GM23338 (cell line): ENCODE results near the gene C3orf85. TPM values are rescaled to one million over a fixed set of nuclear protein-coding genes. Genes with fewer than 3 reads are reported as not detected.

Source experiments
- ATAC-seq: fragments of 200-7000 bp; cut with Tn5 transposase; 3 replicates; pipeline ENCODE4 v1.9.1; 2020
- DNase-seq: peaks from one replicate; pipeline ENCODE4 v3.0.0-alpha.2; 2015; ENCODE audit warnings: low spot score
- H2AFZ ChIP-seq: fragments of 200-600 bp; sonication (generic); 2 replicates; pipeline ENCODE4 v1.8.0; 2016; ENCODE audit warnings: antibody characterized with exemption, mild to moderate bottlenecking, moderate library complexity
- H3F3A ChIP-seq: fragments of 200-600 bp; sonication (generic); replicated peaks from 2 replicates; pipeline ENCODE4 v1.8.0; 2017; ENCODE audit warnings: antibody characterized with exemption, mixed run types, low read depth
- H3K27ac ChIP-seq: fragments of 200-600 bp; sonication (generic); 2 replicates; pipeline ENCODE4 v1.6.1; 2016; ENCODE audit warnings: low read depth
- H3K27me3 ChIP-seq: fragments of 200-600 bp; sonication (generic); 2 replicates; pipeline ENCODE4 v1.8.0; 2016; ENCODE audit warnings: mild to moderate bottlenecking, mixed run types, moderate library complexity; ENCODE audit not compliant: insufficient read depth
- H3K36me3 ChIP-seq: fragments of 200-600 bp; sonication (generic); 2 replicates; pipeline ENCODE4 v1.8.0; 2016; ENCODE audit warnings: mild to moderate bottlenecking; ENCODE audit not compliant: insufficient read depth
- H3K4me1 ChIP-seq: fragments of 200-600 bp; sonication (generic); 2 replicates; pipeline ENCODE4 v1.8.0; 2016; ENCODE audit warnings: mild to moderate bottlenecking, moderate library complexity; ENCODE audit not compliant: insufficient read depth
- H3K4me2 ChIP-seq: fragments of 200-600 bp; sonication (generic); 2 replicates; pipeline ENCODE4 v1.7.1; 2017; ENCODE audit warnings: mixed run types
- H3K4me3 ChIP-seq: fragments of 200-600 bp; sonication (generic); 2 replicates; pipeline ENCODE4 v1.6.1; 2016; ENCODE audit warnings: mixed run types
- H3K79me2 ChIP-seq: fragments of 200-600 bp; sonication (generic); replicated peaks from 2 replicates; pipeline ENCODE4 v1.8.0; 2017; ENCODE audit warnings: mild to moderate bottlenecking; ENCODE audit not compliant: insufficient read depth
- H3K9me2 ChIP-seq: fragments of 200-600 bp; sonication (generic); 2 replicates; pipeline ENCODE4 v1.8.0; 2017; ENCODE audit not compliant: insufficient read depth
- H4K20me1 ChIP-seq: fragments of 200-600 bp; sonication (generic); replicated peaks from 2 replicates; pipeline ENCODE4 v1.8.0; 2017; ENCODE audit warnings: mild to moderate bottlenecking; ENCODE audit not compliant: insufficient read depth
- H3K27ac Mint-ChIP-seq: 2 replicates; pipeline ENCODE4 v1.8.0; 2020; ENCODE audit warnings: inconsistent platforms, mild to moderate bottlenecking, moderate library complexity, mixed read lengths
- H3K27me3 Mint-ChIP-seq: 3 replicates; pipeline ENCODE4 v1.8.0; 2022; ENCODE audit warnings: low read depth, mild to moderate bottlenecking, moderate library complexity, mixed read lengths, inconsistent platforms; ENCODE audit not compliant: insufficient read depth, poor library complexity
- H3K36me3 Mint-ChIP-seq: 3 replicates; pipeline ENCODE4 v1.8.0; 2021; ENCODE audit warnings: low read depth, mild to moderate bottlenecking, inconsistent platforms, moderate library complexity, mixed read lengths
- H3K4me1 Mint-ChIP-seq: 3 replicates; pipeline ENCODE4 v1.8.0; 2020; ENCODE audit warnings: mild to moderate bottlenecking, inconsistent platforms, mixed read lengths
- H3K4me3 Mint-ChIP-seq: 3 replicates; pipeline ENCODE4 v1.8.0; 2021; ENCODE audit warnings: moderate library complexity, mild to moderate bottlenecking, inconsistent platforms, mixed read lengths
- H3K9me3 Mint-ChIP-seq: 3 replicates; pipeline ENCODE4 v1.8.0; 2020; ENCODE audit warnings: moderate library complexity, mild to moderate bottlenecking, inconsistent platforms, mixed read lengths
- CREB1 ChIP-seq: fragments of 250-450 bp; sonication (Bioruptor Pico); IDR thresholded peaks from 2 replicates; pipeline ENCODE4 v1.5.0; 2020; ENCODE audit warnings: low read depth, mild to moderate bottlenecking, moderate library complexity
- EZH2 ChIP-seq: fragments of 200-600 bp; sonication (generic); IDR thresholded peaks from one replicate; pipeline ENCODE4 v1.8.0; 2017; ENCODE audit warnings: antibody characterized with exemption, mild to moderate bottlenecking, low read depth; ENCODE audit not compliant: unreplicated experiment
- EZH2phosphoT487 ChIP-seq: fragments of 200-600 bp; sonication (generic); IDR thresholded peaks from one replicate; pipeline ENCODE4 v1.8.1; 2018; ENCODE audit warnings: antibody characterized with exemption; ENCODE audit not compliant: unreplicated experiment
- JUNB ChIP-seq: IDR thresholded peaks from one replicate; pipeline ENCODE4 v1.6.1; 2016; ENCODE audit warnings: antibody characterized with exemption; ENCODE audit not compliant: unreplicated experiment
- NANOG ChIP-seq: IDR thresholded peaks from 2 replicates; pipeline ENCODE4 v1.6.1; 2016; ENCODE audit warnings: antibody characterized with exemption, borderline replicate concordance
- ZNF331 ChIP-seq: fragments of 250-450 bp; sonication (Bioruptor Pico); IDR thresholded peaks from 2 replicates; pipeline ENCODE4 v1.5.0; 2020; ENCODE audit warnings: low read depth, mild to moderate bottlenecking, moderate library complexity
- ZNF462 ChIP-seq: fragments of 250-450 bp; sonication (Bioruptor Pico); IDR thresholded peaks from 2 replicates; pipeline ENCODE4 v1.5.0; 2020; ENCODE audit warnings: mild to moderate bottlenecking, moderate library complexity
- polyA plus RNA-seq: library from polyadenylated mRNA; unstranded; fragments of >200 nt; fragmentation: Nextera tagmentation; extraction: Ambion mirVana; gene quantifications from 2 replicates; pipeline ENCODE4 v1.2.1, GENCODE V29; 2016
- total RNA-seq: library from RNA; depleted of rRNA; stranded (reverse); fragments of >200 nt; shearing (Covaris generic); gene quantifications from 2 replicates; pipeline ENCODE4 v1.2.3, GENCODE V29; 2014
- TF ChIP-seq, protein P1 (sequence below): IDR thresholded peaks from one replicate; pipeline ENCODE4 v1.6.1; 2018; ENCODE audit warnings: antibody characterized with exemption; ENCODE audit not compliant: unreplicated experiment
- TF ChIP-seq, protein P2 (sequence below), 2 experiments: fragments of 200-600 bp in 1 of 2; sonication (generic) in 1 of 2; conservative IDR thresholded peaks; 2 replicates each; pipeline versions ENCODE4 v1.5.1 to v1.6.1; 2016 to 2017; ENCODE audit warnings: antibody characterized with exemption in 2 of 2, low read depth in 2 of 2, mild to moderate bottlenecking in 2 of 2, moderate library complexity in 1 of 2

The C3orf85 gene
- total and polyA plus RNA-seq, 2 experiments from 2014 or later: not detected

DNA sequence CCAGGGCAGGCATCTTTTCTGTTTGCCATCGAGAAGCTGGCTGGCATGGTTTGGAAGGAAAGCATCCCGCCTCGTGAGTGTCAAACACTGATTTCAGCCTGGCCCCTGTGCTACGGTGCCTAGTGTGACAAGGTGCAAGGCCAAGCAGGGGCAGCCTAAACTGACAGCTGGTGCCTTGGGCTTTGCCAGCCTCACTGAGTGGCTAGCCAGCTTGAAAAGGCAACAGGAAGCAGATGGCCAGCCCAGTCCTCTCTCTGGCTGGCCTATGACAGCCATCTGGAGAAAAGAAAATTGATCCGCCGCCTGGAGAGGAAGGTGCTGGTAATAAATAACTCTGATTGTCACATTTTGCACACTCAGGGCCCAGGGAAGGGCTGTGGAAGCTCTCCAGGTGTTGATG lies 52.2 kb downstream of the C3orf85 start:
- Mint-ChIP-seq H3K4me3 (no peak overlapping the region), H3K36me3 (no peaks in the 10 kb centered on the region; the same call in 2 of the 3 replicates), H3K9me3 (no peaks in the 10 kb centered on the region; the same call in 2 of the 3 replicates), H3K27me3 (peaks cover 9% of the 10 kb centered on the region), H3K27ac (no peak overlapping the region), H3K4me1 (peaks cover 17% of the 10 kb centered on the region)
- no peaks in the 10 kb centered on the region for H3K36me3 ChIP-seq
- DNase-seq: no peak
- H4K20me1 ChIP-seq: no peaks in the 10 kb centered on the region
- TF ChIP-seq EZH2 (no peak), EZH2phosphoT487 (no peak)
- H3K4me2 ChIP-seq: no peak overlapping the region
- no peaks in the 10 kb centered on the region for H3K79me2 ChIP-seq
- H3K4me3 ChIP-seq: no peak overlapping the region
- peak overlapping the region; percentile 59 for H2AFZ ChIP-seq
- no peak for ATAC-seq
- no peak overlapping the region for H3K27ac ChIP-seq
- H3F3A ChIP-seq: no peaks in the 10 kb centered on the region
- H3K27me3 ChIP-seq: no peaks in the 10 kb centered on the region
- no peaks in the 10 kb centered on the region; the same call in 1 of the 2 replicates for H3K9me2 ChIP-seq
- H3K4me1 ChIP-seq: peaks cover 7% of the 10 kb centered on the region; the same call in 1 of the 2 replicates

GRCh38 chr3:109191421-109191820 lies 54.9 kb downstream of the C3orf85 start:
- no peaks in the 10 kb centered on the region; the same call in 2 of the 3 replicates for H3K36me3 Mint-ChIP-seq
- H3K4me3 Mint-ChIP-seq: no peak overlapping the region
- Histone ChIP-seq H3K9me2 (no peaks in the 10 kb centered on the region; the same call in 1 of the 2 replicates), H4K20me1 (no peaks in the 10 kb centered on the region), H3K4me1 (peaks cover 7% of the 10 kb centered on the region), H3K79me2 (no peaks in the 10 kb centered on the region), H2AFZ (no peak overlapping the region), H3F3A (no peaks in the 10 kb centered on the region), H3K4me2 (no peak overlapping the region), H3K4me3 (no peak overlapping the region), H3K27ac (no peak overlapping the region), H3K27me3 (no peaks in the 10 kb centered on the region), H3K36me3 (no peaks in the 10 kb centered on the region)
- H3K4me1 Mint-ChIP-seq: peaks cover 20% of the 10 kb centered on the region
- no peak for DNase-seq
- H3K27ac Mint-ChIP-seq: no peak overlapping the region
- H3K9me3 Mint-ChIP-seq: no peaks in the 10 kb centered on the region
- no peak for ATAC-seq
- H3K27me3 Mint-ChIP-seq: peaks cover 9% of the 10 kb centered on the region
- TF ChIP-seq EZH2: no peak
- TF ChIP-seq EZH2phosphoT487: no peak
- no peak for TF ChIP-seq JUNB
- TF ChIP-seq ZNF462 (CRISPR knock-in tag): no peak
- no peak for TF ChIP-seq NANOG
- TF ChIP-seq, protein P1, sequence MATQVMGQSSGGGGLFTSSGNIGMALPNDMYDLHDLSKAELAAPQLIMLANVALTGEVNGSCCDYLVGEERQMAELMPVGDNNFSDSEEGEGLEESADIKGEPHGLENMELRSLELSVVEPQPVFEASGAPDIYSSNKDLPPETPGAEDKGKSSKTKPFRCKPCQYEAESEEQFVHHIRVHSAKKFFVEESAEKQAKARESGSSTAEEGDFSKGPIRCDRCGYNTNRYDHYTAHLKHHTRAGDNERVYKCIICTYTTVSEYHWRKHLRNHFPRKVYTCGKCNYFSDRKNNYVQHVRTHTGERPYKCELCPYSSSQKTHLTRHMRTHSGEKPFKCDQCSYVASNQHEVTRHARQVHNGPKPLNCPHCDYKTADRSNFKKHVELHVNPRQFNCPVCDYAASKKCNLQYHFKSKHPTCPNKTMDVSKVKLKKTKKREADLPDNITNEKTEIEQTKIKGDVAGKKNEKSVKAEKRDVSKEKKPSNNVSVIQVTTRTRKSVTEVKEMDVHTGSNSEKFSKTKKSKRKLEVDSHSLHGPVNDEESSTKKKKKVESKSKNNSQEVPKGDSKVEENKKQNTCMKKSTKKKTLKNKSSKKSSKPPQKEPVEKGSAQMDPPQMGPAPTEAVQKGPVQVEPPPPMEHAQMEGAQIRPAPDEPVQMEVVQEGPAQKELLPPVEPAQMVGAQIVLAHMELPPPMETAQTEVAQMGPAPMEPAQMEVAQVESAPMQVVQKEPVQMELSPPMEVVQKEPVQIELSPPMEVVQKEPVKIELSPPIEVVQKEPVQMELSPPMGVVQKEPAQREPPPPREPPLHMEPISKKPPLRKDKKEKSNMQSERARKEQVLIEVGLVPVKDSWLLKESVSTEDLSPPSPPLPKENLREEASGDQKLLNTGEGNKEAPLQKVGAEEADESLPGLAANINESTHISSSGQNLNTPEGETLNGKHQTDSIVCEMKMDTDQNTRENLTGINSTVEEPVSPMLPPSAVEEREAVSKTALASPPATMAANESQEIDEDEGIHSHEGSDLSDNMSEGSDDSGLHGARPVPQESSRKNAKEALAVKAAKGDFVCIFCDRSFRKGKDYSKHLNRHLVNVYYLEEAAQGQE: no peak
- TF ChIP-seq CREB1 (CRISPR knock-in tag): no peak
- no peak for TF ChIP-seq ZNF331 (CRISPR knock-in tag)
- TF ChIP-seq, protein P2, sequence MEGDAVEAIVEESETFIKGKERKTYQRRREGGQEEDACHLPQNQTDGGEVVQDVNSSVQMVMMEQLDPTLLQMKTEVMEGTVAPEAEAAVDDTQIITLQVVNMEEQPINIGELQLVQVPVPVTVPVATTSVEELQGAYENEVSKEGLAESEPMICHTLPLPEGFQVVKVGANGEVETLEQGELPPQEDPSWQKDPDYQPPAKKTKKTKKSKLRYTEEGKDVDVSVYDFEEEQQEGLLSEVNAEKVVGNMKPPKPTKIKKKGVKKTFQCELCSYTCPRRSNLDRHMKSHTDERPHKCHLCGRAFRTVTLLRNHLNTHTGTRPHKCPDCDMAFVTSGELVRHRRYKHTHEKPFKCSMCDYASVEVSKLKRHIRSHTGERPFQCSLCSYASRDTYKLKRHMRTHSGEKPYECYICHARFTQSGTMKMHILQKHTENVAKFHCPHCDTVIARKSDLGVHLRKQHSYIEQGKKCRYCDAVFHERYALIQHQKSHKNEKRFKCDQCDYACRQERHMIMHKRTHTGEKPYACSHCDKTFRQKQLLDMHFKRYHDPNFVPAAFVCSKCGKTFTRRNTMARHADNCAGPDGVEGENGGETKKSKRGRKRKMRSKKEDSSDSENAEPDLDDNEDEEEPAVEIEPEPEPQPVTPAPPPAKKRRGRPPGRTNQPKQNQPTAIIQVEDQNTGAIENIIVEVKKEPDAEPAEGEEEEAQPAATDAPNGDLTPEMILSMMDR (conservative IDR thresholded peaks at IDR 0.05; ENCODE audit: low read depth in 2 of 2): no peak
